ENCODE results near the gene CD200.

- TF ChIP-seq CTCF (IDR thresholded peaks at IDR 0.05) (no peak), POLR2A (IDR thresholded peaks at IDR 0.05) (no peak), POLR2AphosphoS5 (IDR thresholded peaks at IDR 0.05) (no peak)
These were observed 43.9 kb upstream of the CD200 start for GRCh38 chr3:112289011-112289410.

Measured in suprapubic skin (tissue), 4 donors.